Keratinocyte (primary cell): ENCODE results near the gene NRXN2. TPM values are rescaled to one million over a fixed set of nuclear protein-coding genes. Genes with fewer than 3 reads are reported as not detected.

Experiments used
- DNase-seq: peaks from one replicate; pipeline ENCODE4 v3.0.0-alpha.2; 2011; ENCODE audit warnings: low read depth, missing footprints, low spot score
- FAIRE-seq: peaks from 2 replicates; lab custom pipeline; 2011; peaks lifted over from hg19 to GRCh38; lab: Jason Lieb, UNC
- H2AFZ ChIP-seq: 2 replicates; pipeline ENCODE4 v1.6.0; 2012; ENCODE audit warnings: low read length, control low read depth, inconsistent platforms; ENCODE audit not compliant: control insufficient read depth
- H3K27ac ChIP-seq: 2 replicates; pipeline ENCODE4 v1.5.1; 2011; ENCODE audit warnings: low read length; ENCODE audit not compliant: control insufficient read depth, insufficient read depth
- H3K27me3 ChIP-seq: 3 replicates; pipeline ENCODE4 v1.6.0; 2011; ENCODE audit warnings: low read length; ENCODE audit not compliant: control insufficient read depth, insufficient read depth; ENCODE audit errors: extremely low read depth
- H3K36me3 ChIP-seq, 2 experiments: 2 replicates in 1 of 2; 3 replicates in 1 of 2; pipeline ENCODE4 v1.5.1; 2011; ENCODE audit warnings: low read length in 2 of 2, mild to moderate bottlenecking in 1 of 2; ENCODE audit not compliant: control insufficient read depth in 2 of 2, insufficient read depth in 2 of 2; ENCODE audit errors: extremely low read depth in 1 of 2
- H3K4me1 ChIP-seq: 3 replicates; pipeline ENCODE4 v1.5.1; 2011; ENCODE audit warnings: low read length; ENCODE audit not compliant: control insufficient read depth, insufficient read depth; ENCODE audit errors: extremely low read depth
- H3K4me2 ChIP-seq: 3 replicates; pipeline ENCODE4 v1.6.0; 2011; ENCODE audit warnings: low read depth, low read length; ENCODE audit not compliant: control insufficient read depth, insufficient read depth; ENCODE audit errors: extremely low read depth
- H3K4me3 ChIP-seq, 3 experiments: fragments of 200-600 bp in 1 of 3; sonication (generic) in 1 of 3; 2 replicates in 2 of 3; 3 replicates in 1 of 3; pipeline ENCODE4 v1.5.1; 2011 to 2016; ENCODE audit warnings: low read length in 3 of 3, mild to moderate bottlenecking in 3 of 3, control low read depth in 2 of 3, inconsistent platforms in 1 of 3, low read depth in 1 of 3, mixed read lengths in 1 of 3, mixed run types in 1 of 3, moderate library complexity in 1 of 3; ENCODE audit not compliant: control insufficient read depth in 2 of 3, insufficient read depth in 2 of 3; ENCODE audit errors: extremely low read depth in 1 of 3
- H3K79me2 ChIP-seq: 2 replicates; pipeline ENCODE4 v1.6.0; 2012; ENCODE audit warnings: low read length; ENCODE audit not compliant: control insufficient read depth, insufficient read depth
- H3K9ac ChIP-seq: 3 replicates; pipeline ENCODE4 v1.6.0; 2011; ENCODE audit warnings: low read length; ENCODE audit not compliant: control insufficient read depth, insufficient read depth; ENCODE audit errors: extremely low read depth
- H3K9me1 ChIP-seq: 3 replicates; pipeline ENCODE4 v1.6.0; 2011; ENCODE audit warnings: low read length; ENCODE audit not compliant: control insufficient read depth, insufficient read depth; ENCODE audit errors: extremely low read depth
- H3K9me3 ChIP-seq: 2 replicates; pipeline ENCODE4 v1.5.1; 2012; ENCODE audit warnings: low read depth, low read length; ENCODE audit not compliant: control insufficient read depth
- H4K20me1 ChIP-seq: 3 replicates; pipeline ENCODE4 v1.6.0; 2011; ENCODE audit warnings: low read length; ENCODE audit not compliant: control insufficient read depth, insufficient read depth; ENCODE audit errors: extremely low read depth
- EZH2 ChIP-seq: IDR thresholded peaks from one replicate; pipeline ENCODE4 v1.6.1; 2012; ENCODE audit warnings: inconsistent platforms, mild to moderate bottlenecking, low read length, moderate library complexity
- dilution Hi-C: fragments of 300-500 bp; cut with MboI; formaldehyde crosslinking; loops from one replicate; pipeline ENCODE4 v1.7.0; 2020; ENCODE audit warnings: low sequenced_read_pairs; ENCODE audit not compliant: extremely low pct_ligation_motif_present
- polyA plus RNA-seq, 5 experiments: library from polyadenylated mRNA; depleted of rRNA in 3 of 5; stranded (reverse) in 3 of 5; stranded (forward) in 1 of 5; unstranded in 1 of 5; fragments of >200 nt; gene quantifications; 1 replicate in 1 of 5; 2 replicates in 3 of 5; 3 replicates in 1 of 5; pipeline versions ENCODE4 v1.2.1 to v1.2.3, GENCODE V29; 2011 to 2012; ENCODE audit warnings: missing spikeins in 2 of 5, low read depth in 1 of 5, low replicate concordance in 1 of 5
- TF ChIP-seq, protein P1 (sequence below), 3 experiments: IDR thresholded peaks in 1 of 3; conservative IDR thresholded peaks in 1 of 3; optimal IDR thresholded peaks in 1 of 3; 2 replicates in 2 of 3; 3 replicates in 1 of 3; pipeline versions ENCODE3 to v1.5.1; 2011; ENCODE audit warnings: low read length in 3 of 3, mild to moderate bottlenecking in 3 of 3, moderate library complexity in 2 of 3, control low read depth in 1 of 3, inconsistent platforms in 1 of 3; ENCODE audit not compliant: insufficient read depth in 2 of 3; ENCODE audit errors: extremely low read depth in 1 of 3

The NRXN2 gene
- polyA plus RNA-seq, 1 donor (not counting 4 experiments of a cell fraction or from before 2014, with no cell fraction given), result not detected

DNA sequence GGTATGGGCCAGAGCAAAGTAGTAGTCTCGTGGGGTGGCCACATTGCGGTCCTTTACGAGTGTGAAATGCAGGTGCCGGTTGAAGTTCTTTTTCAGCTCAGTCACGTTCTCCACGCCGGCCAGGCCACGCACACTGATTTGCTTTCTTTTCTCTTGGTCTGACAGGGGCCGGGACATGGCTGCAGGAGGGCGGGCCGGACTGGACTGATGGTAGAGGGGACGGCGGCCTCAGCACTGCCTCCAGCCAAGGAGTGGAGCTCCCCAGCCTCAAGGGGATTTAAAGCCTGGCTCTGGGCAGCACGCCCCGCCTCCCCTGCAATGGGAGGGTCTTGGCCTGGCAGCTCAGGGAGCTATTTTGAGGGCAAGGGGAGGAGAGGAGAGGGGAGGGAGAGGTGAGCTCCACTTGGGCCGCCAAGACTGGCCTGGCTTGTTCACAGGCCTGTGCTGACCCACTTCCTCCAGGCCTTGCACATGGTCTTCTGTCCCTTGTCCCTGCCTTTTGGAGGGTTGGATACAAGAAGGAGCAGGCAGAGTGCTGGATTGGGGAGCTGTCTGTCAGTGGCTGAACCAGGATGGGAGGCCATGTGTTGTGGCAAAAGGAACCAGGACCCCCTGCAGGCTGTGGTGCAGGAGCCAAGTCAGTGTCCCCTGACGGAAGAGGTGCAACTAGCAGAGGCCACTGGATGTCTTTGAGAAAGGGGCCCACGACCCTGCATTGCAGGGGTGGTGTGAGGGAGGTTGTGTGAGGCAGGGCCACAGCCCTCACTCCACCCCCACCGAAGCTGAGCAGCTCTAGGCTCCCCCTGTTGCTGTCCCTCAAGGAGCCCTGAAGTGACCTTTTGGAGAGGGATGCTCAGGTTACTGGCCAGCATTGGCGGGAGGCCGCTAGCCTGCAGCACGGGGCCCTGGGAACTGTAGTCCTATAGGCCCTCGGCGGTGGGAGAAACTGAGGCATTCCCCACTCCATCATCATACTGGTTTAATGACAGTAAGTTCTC, 37.0 kb upstream of the NRXN2 start, which contains the start of gene PYGM:
Gene PYGM (minus strand): TSS at position 253 of the 998 bp plus-strand sequence. CDS start 76 bp downstream, at position 177.
- DNase-seq (no peak), FAIRE-seq (no peak)
- Histone ChIP-seq H3K4me1 (peaks cover 24% of the 10 kb centered on the region), H3K27me3 (no peaks in the 10 kb centered on the region), H3K4me3 (no peak within 1 kb of the TSS), H4K20me1 (peaks cover 19% of the 10 kb centered on the region), H3K9ac (no peak within 1 kb of the TSS), H2AFZ (no peak within 1 kb of the TSS), H3K36me3 (peaks cover 11 to 30% of the 10 kb centered on the region in 2 experiments), H3K9me1 (peaks cover 3% of the 10 kb centered on the region), H3K79me2 (no peaks in the 10 kb centered on the region), H3K9me3 (no peaks in the 10 kb centered on the region), H3K27ac (no peak within 1 kb of the TSS), H3K4me2 (no peak within 1 kb of the TSS)
- TF ChIP-seq, protein P1, sequence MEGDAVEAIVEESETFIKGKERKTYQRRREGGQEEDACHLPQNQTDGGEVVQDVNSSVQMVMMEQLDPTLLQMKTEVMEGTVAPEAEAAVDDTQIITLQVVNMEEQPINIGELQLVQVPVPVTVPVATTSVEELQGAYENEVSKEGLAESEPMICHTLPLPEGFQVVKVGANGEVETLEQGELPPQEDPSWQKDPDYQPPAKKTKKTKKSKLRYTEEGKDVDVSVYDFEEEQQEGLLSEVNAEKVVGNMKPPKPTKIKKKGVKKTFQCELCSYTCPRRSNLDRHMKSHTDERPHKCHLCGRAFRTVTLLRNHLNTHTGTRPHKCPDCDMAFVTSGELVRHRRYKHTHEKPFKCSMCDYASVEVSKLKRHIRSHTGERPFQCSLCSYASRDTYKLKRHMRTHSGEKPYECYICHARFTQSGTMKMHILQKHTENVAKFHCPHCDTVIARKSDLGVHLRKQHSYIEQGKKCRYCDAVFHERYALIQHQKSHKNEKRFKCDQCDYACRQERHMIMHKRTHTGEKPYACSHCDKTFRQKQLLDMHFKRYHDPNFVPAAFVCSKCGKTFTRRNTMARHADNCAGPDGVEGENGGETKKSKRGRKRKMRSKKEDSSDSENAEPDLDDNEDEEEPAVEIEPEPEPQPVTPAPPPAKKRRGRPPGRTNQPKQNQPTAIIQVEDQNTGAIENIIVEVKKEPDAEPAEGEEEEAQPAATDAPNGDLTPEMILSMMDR (optimal IDR thresholded peaks at IDR 0.05 in 1 of 3, IDR thresholded peaks at IDR 0.05 in 1 of 3, conservative IDR thresholded peaks at IDR 0.05 in 1 of 3; ENCODE audit: extremely low read depth in 1 of 3, insufficient read depth in 2 of 3, low read length in 3 of 3), result no peak
- TF ChIP-seq EZH2, result no peak
- dilution Hi-C loops, result no loop called here

DNA sequence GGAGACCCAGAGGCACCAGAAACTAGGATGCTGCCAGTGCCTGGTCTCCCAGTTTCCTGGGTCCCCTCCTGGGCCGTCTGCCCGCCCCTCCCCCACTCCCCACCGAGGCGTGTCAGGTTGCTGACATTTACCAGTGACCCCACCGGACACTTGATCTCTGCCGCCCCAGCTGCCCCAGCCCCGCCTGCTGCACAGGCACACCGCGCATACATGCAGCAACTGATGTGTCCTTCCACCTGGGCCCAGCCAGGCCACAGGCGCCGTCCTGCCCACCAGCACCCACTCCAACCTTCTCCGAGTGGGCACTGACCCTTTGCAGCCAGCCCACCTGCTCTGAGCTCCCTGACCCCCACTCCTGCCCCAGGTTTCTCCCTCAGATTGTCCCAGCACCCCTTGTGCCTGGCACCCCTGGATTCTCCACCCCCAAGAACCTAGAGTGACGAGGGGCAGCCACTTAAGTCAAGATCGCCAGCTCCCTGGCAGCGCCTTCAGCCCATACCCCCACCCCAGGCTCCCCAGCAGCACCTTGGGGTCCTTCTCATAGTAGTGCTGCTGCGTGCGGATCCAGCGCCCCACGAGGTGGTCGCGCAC, 36.2 kb upstream of the NRXN2 start:
- Histone ChIP-seq H3K27ac (no peak overlapping the region), H3K4me2 (no peak overlapping the region), H3K9me3 (no peaks in the 10 kb centered on the region), H3K9ac (no peak overlapping the region), H3K27me3 (no peaks in the 10 kb centered on the region), H4K20me1 (peaks cover 19% of the 10 kb centered on the region), H3K79me2 (no peaks in the 10 kb centered on the region), H2AFZ (no peak overlapping the region), H3K9me1 (peaks cover 3% of the 10 kb centered on the region), H3K4me1 (peaks cover 23% of the 10 kb centered on the region), H3K36me3 (peaks cover 6 to 23% of the 10 kb centered on the region in 2 experiments), H3K4me3 (no peak overlapping the region)
- DNase-seq (no peak), FAIRE-seq (no peak)
- dilution Hi-C loops, result no loop called here
- no peak for TF ChIP-seq EZH2
- TF ChIP-seq, protein P1 (optimal IDR thresholded peaks at IDR 0.05 in 1 of 3, IDR thresholded peaks at IDR 0.05 in 1 of 3, conservative IDR thresholded peaks at IDR 0.05 in 1 of 3; ENCODE audit: extremely low read depth in 1 of 3, insufficient read depth in 2 of 3, low read length in 3 of 3), result no peak
